GM12878 (cell line): Measurements from ENCODE around the gene ZBED4. TPM values are rescaled to one million over a fixed set of nuclear protein-coding genes. Genes with fewer than 3 reads are reported as not detected.

Source experiments
- ATAC-seq: fragments of 200-7000 bp; cut with Tn5 transposase; 3 replicates; pipeline ENCODE4 v1.9.1; 2020; ENCODE audit warnings: mild to moderate bottlenecking, moderate library complexity
- BruUV-seq: library from RNA; stranded (reverse); fragments of 400-500 nt; replicated peaks from 2 replicates; lab custom pipeline; 2021; lab: Mats Ljungman, UMichigan
- CTCF ChIA-PET: fragments of 300-600 bp; sonication (Branson Sonifier 250); formaldehyde crosslinking; extraction: SDS; loops from one replicate; lab custom pipeline; 2021; ENCODE audit warnings: inconsistent platforms; lab: Yijun Ruan, JAX
- POLR2A ChIA-PET: fragments of 350-600 bp; formaldehyde crosslinking; extraction: SDS; loops from one replicate; lab custom pipeline; 2021; ENCODE audit warnings: inconsistent platforms; lab: Charles Lee
- RAD21 ChIA-PET: fragments of 300-600 bp; sonication (Branson Sonifier 250); formaldehyde crosslinking; loops from one replicate; lab custom pipeline; 2023; ENCODE audit warnings: antibody characterized with exemption; ENCODE audit not compliant: unreplicated experiment; lab: Charles Lee
- SMC1A ChIA-PET: fragments of 300-600 bp; sonication (Branson Sonifier 250); formaldehyde crosslinking; loops from one replicate; lab custom pipeline; 2023; ENCODE audit not compliant: unreplicated experiment, uncharacterized antibody; lab: Charles Lee
- DNase-seq: peaks from one replicate; pipeline ENCODE4 v3.0.0-alpha.2; 2011; ENCODE audit warnings: low read depth, low spot score
- FAIRE-seq: peaks from 3 replicates; lab custom pipeline; 2011; peaks lifted over from hg19 to GRCh38; lab: Jason Lieb, UNC
- H2AFZ ChIP-seq: 2 replicates; pipeline ENCODE4 v1.6.0; 2011; ENCODE audit warnings: low read depth, low read length, control low read depth; ENCODE audit not compliant: control insufficient read depth
- H3K27ac ChIP-seq: 2 replicates; pipeline ENCODE4 v1.5.1; 2011; ENCODE audit warnings: control low read depth; ENCODE audit not compliant: control insufficient read depth, insufficient read depth
- H3K27me3 ChIP-seq, 2 experiments: replicated peaks in 1 of 2; 2 replicates each; pipeline versions ENCODE4 v1.6.0 to v1.6.1; 2011; ENCODE audit warnings: low read length in 1 of 2; ENCODE audit not compliant: control insufficient read depth in 2 of 2, insufficient read depth in 2 of 2
- H3K36me3 ChIP-seq, 2 experiments: 2 replicates each; pipeline ENCODE4 v1.5.1; 2011; ENCODE audit warnings: low read length in 1 of 2; ENCODE audit not compliant: control insufficient read depth in 2 of 2, insufficient read depth in 2 of 2
- H3K4me1 ChIP-seq: 2 replicates; pipeline ENCODE4 v1.6.1; 2011; ENCODE audit warnings: mild to moderate bottlenecking, low read length, moderate library complexity, mixed read lengths; ENCODE audit not compliant: control insufficient read depth, insufficient read depth
- H3K4me2 ChIP-seq: 2 replicates; pipeline ENCODE4 v1.6.0; 2011; ENCODE audit warnings: control low read depth; ENCODE audit not compliant: control insufficient read depth, insufficient read depth
- H3K4me3 ChIP-seq: fragments of 200-600 bp; sonication (generic); 2 replicates; pipeline ENCODE4 v1.5.1; 2016
- H3K79me2 ChIP-seq: 2 replicates; pipeline ENCODE4 v1.6.0; 2011; ENCODE audit warnings: low read length; ENCODE audit not compliant: control insufficient read depth, insufficient read depth
- H3K9ac ChIP-seq: 2 replicates; pipeline ENCODE4 v1.8.0; 2011; ENCODE audit warnings: low read length, control low read depth, mixed read lengths; ENCODE audit not compliant: control insufficient read depth, insufficient read depth
- H3K9me3 ChIP-seq: replicated peaks from 3 replicates; pipeline ENCODE4 v1.5.1; 2011; ENCODE audit warnings: mild to moderate bottlenecking, low read length; ENCODE audit not compliant: control insufficient read depth, insufficient read depth
- H4K20me1 ChIP-seq: 2 replicates; pipeline ENCODE4 v1.6.0; 2011; ENCODE audit not compliant: control insufficient read depth, insufficient read depth
- GATAD2B ChIP-seq: fragments of 450-650 bp; conservative IDR thresholded peaks from 2 replicates; pipeline ENCODE4 v1.6.1; 2017; ENCODE audit warnings: low read depth, mild to moderate bottlenecking, moderate library complexity
- LARP7 ChIP-seq: fragments of 450-650 bp; IDR thresholded peaks from 2 replicates; pipeline ENCODE4 v1.6.1; 2017; ENCODE audit warnings: mild to moderate bottlenecking
- NFYB ChIP-seq: IDR thresholded peaks from 2 replicates; pipeline ENCODE4 v1.6.1; 2011; ENCODE audit warnings: low read depth, mild to moderate bottlenecking, low read length, improper control_type of control experiment, moderate library complexity; ENCODE audit not compliant: insufficient read depth
- NRF1 ChIP-seq: conservative IDR thresholded peaks from 2 replicates; pipeline ENCODE4 v1.6.1; 2011; ENCODE audit warnings: mild to moderate bottlenecking, low read depth, low read length, improper control_type of control experiment
- PML ChIP-seq: IDR thresholded peaks from 2 replicates; pipeline ENCODE4 v1.6.1; 2012; ENCODE audit warnings: low read length, inconsistent platforms
- POLR2AphosphoS2 ChIP-seq: IDR thresholded peaks from 2 replicates; pipeline ENCODE4 v1.6.1; 2011; ENCODE audit warnings: low read depth, mild to moderate bottlenecking, low read length, improper control_type of control experiment, moderate library complexity
- SIN3A ChIP-seq: IDR thresholded peaks from 2 replicates; pipeline ENCODE4 v1.6.1; 2012; ENCODE audit warnings: low read depth, low read length, improper control_type of control experiment
- WGBS: methylation state at CpG from one replicate; pipeline ENCODE4 v1.1.6; 2016; ENCODE audit warnings: low lambda C conversion rate; ENCODE audit not compliant: insufficient replicate concordance, insufficient coverage; ENCODE audit errors: missing lambda C conversion rate; 5-methylcytosine and 5-hydroxymethylcytosine counted together
- in situ Hi-C: fragments of 300-500 bp; cut with MboI; formaldehyde crosslinking; loops from 9 replicates; pipeline ENCODE4 v1.14.3; 2018; ENCODE audit warnings: mixed read lengths
- intact Hi-C: fragments of 100-400 bp; cut with micrococcal nuclease; formaldehyde crosslinking; loops from one replicate; pipeline ENCODE4 v1.14.2; 2022; ENCODE audit not compliant: unreplicated experiment
- polyA plus RNA-seq, 11 experiments: library from polyadenylated mRNA; depleted of rRNA in 4 of 11; unstranded in 6 of 11; stranded (reverse) in 5 of 11; fragments of >200 nt; fragmentation: Nextera tagmentation in 4 of 11; fragmentation: Illumina TruSeq in 1 of 11; extraction: Ambion mirVana in 4 of 11; extraction: Trizol in 1 of 11; gene quantifications; 1 replicate in 1 of 11; 2 replicates in 10 of 11; pipeline versions ENCODE4 v1.2.1 to v1.2.3, GENCODE V29; 2011 to 2016; ENCODE audit warnings: inconsistent platforms in 2 of 11, missing spikeins in 2 of 11, low read depth in 1 of 11
- total RNA-seq, 4 experiments: library from RNA; depleted of rRNA in 3 of 4; stranded (reverse); fragments of >200 nt in 3 of 4; fragmentation: Illumina TruSeq in 1 of 4; extraction: Trizol in 1 of 4; gene quantifications; 2 replicates each; pipeline versions ENCODE4 v1.2.1 to v1.2.3, GENCODE V29; 2013 to 2021
- TF ChIP-seq, protein P1 (sequence below): fragments of 450-650 bp; IDR thresholded peaks from 2 replicates; pipeline ENCODE4 v1.6.1; 2014; ENCODE audit warnings: mild to moderate bottlenecking

Gene ZBED4
- total and polyA plus RNA-seq, 10 of the 15 experiments (the other 5 are each of a cell fraction or from before 2014, with no cell fraction given), result 2.3 to 21.6 (median 12.8) TPM

DNA sequence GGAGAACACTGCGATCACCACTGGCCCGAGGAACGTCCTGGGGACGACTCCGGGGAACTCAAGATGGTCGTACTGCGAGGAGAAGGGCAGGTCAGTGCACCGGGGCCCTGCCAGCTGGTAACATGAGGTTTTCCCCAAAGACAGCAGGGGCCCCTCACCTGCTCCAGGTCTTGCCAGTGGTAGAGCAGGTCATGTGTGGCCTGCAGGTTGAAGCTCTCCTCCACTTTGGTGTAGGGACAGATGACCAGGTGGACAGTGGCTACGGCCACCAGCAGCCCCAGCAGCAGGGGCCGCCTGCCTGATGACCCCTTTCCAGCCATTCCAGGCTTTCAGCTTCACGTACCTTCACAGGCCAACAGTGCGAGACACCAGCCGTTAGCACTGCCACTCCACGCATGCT, 59.8 kb downstream of the ZBED4 start:
- intact Hi-C loops, result no loop called here
- no peaks in the 10 kb centered on the region for H3K27me3 ChIP-seq
- H3K9me3 ChIP-seq, result no peaks in the 10 kb centered on the region
- H3K36me3 ChIP-seq, result peaks cover 0 to 5% of the 10 kb centered on the region in 2 experiments; a peak in 3 of 4 replicates
- 97% methylated on average over 14 of the region's 14 CpGs for WGBS
- no peak overlapping the region for H3K4me2 ChIP-seq
- RAD21 ChIA-PET, result no interaction called here
- CTCF ChIA-PET, result interaction anchor here (1.2 kb wide), 1 partner anchor 12 kb away, joined by 3 read pairs; no protein-coding TSS in a partner anchor
- H4K20me1 ChIP-seq, result no peaks in the 10 kb centered on the region
- no peak overlapping the region for H3K27ac ChIP-seq
- in situ Hi-C loops, result no loop called here
- DNase-seq (no peak), ATAC-seq (no peak), FAIRE-seq (no peak)
- no peak overlapping the region for H3K4me3 ChIP-seq
- POLR2A ChIA-PET, result no interaction called here
- H3K9ac ChIP-seq, result no peak overlapping the region
- H3K79me2 ChIP-seq, result peaks cover 16% of the 10 kb centered on the region
- TF ChIP-seq SIN3A, result no peak
- no peak for TF ChIP-seq NFYB
- TF ChIP-seq, protein P1, sequence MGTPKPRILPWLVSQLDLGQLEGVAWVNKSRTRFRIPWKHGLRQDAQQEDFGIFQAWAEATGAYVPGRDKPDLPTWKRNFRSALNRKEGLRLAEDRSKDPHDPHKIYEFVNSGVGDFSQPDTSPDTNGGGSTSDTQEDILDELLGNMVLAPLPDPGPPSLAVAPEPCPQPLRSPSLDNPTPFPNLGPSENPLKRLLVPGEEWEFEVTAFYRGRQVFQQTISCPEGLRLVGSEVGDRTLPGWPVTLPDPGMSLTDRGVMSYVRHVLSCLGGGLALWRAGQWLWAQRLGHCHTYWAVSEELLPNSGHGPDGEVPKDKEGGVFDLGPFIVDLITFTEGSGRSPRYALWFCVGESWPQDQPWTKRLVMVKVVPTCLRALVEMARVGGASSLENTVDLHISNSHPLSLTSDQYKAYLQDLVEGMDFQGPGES, result no peak
- no peak for TF ChIP-seq GATAD2B
- no peak for TF ChIP-seq LARP7
- TF ChIP-seq POLR2AphosphoS2, result no peak
- no peak for TF ChIP-seq PML
- no peak for TF ChIP-seq NRF1
- SMC1A ChIA-PET, result interaction anchor here (3.0 kb wide), 1 partner anchor 31 kb away, joined by 8 read pairs; no protein-coding TSS in a partner anchor
- H2AFZ ChIP-seq, result no peak overlapping the region
- no TSS peak for BruUV-seq
- H3K4me1 ChIP-seq, result peaks cover 4% of the 10 kb centered on the region
